ENCODE data around the gene SREBF1. TPM values are rescaled to one million over a fixed set of nuclear protein-coding genes. Genes with fewer than 3 reads are reported as not detected.

Gene SREBF1
- total RNA-seq, 1 donor from 2014 or later: 167 TPM

DNA sequence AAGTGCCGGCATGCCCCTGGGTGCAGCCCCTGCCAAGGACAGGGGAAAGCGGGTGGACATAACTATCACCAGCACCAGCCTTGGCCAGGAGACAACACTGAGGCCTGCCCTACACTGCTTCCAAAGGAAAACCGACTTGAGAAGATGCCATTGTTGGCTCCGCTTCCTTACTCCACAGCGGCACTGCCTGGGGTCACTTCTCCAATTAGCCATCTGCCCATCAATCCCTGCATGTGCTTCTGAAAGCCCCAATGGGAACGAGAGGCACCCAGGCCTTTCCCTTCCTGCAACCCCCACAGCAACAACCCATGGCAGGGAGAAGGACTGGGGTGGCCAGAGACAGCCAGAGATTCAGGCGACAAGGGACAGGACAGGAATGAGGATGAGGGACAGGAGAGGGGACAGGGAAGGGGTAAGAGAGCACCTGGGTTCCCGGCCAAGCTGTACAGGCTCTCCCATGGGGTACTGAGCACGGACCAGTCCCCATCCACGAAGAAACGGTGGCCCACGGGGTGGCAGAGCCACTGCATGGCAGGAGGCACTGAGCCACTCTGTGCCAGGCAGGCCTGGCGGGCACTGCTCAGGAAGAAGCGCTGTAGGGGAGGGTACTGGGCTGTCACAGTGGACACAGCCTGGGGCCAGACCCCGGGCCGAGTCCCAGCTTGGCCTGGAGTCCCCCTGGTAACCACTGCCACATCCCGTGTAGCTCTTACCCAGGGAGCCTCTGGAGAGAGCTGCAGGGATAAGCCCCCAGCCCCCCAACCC lies 21.2 kb downstream of the SREBF1 start:
- DNase-seq (ENCODE audit: low spot score): no peak
- peaks cover 44% of the 10 kb centered on the region for H3K36me3 Mint-ChIP-seq (ENCODE audit: low read depth)
- no peak overlapping the region for H3K4me3 Mint-ChIP-seq
- H3K9me3 Mint-ChIP-seq: no peaks in the 10 kb centered on the region
- intact Hi-C loops (cut with micrococcal nuclease): no loop called here
- peaks cover 26% of the 10 kb centered on the region for H3K4me1 Mint-ChIP-seq (ENCODE audit: low read depth)
- H3K27ac Mint-ChIP-seq: peak overlapping the region; percentile 16
- H3K27me3 Mint-ChIP-seq (ENCODE audit: insufficient read depth): no peaks in the 10 kb centered on the region

DNA sequence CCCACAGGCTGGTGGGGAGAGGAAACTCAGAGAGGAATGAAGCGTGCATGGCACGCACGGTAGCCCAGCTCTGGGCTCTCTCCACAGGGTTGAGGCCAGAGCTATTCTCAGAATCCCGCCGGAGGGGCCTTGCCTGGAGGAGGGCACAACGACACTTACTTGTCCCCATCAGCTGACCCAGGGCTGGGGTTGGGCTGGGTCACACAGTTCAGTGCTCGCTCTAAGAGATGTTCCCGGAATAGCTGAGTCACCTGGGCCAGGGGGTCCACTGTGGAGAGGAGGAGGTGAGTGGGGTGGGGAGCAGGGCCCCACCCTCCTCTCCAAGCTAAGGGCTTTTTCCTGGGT lies 21.8 kb downstream of the SREBF1 start:
- H3K27ac Mint-ChIP-seq: no peak overlapping the region
- H3K36me3 Mint-ChIP-seq (ENCODE audit: low read depth): peaks cover 44% of the 10 kb centered on the region

DNA sequence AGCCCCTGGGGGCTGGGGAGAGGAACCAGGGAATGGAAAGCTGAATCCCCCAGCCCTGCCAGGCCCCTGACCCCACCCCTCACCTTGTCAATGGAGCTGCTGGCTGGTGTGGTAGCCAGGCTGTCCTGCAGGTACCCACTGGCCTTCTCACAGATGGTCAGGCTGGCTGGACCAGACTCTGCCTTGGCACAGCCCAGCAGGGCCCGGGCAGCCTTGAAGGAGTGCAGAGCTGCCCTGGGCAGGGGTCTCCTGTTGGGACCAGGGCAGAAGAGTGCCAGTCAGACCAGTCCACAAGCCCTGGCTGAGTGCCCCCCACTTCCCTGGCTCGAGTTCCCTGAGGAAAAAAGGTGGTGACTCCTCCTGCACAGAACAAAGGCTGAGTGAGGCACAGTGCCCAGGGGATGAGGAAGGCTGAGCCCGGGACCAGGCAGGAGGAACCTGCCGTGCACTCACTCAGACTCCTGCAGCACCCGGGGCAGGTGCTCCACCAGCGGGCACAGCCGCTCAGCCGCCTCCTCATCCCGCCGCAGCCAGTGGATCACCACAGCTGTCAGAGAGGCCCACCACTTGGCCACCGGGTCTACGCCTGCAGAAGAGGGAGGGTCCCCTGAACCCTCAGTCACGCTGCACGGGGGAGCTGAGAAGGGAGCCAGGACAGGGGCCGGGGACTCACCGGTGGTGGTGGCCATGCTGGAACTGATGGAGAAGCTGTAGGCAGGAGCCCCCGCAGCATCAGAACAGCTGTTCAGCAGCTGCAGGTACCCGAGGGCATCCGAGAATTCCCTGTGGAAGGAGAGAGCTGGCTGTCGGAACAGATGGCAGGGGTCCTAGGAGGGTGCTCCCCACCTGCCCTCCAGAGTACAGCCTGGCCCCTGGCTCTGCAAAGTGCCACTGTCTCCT lies 22.4 kb downstream of the SREBF1 start:
- Mint-ChIP-seq H3K27me3 (ENCODE audit: insufficient read depth) (no peaks in the 10 kb centered on the region), H3K27ac (no peak overlapping the region), H3K9me3 (no peaks in the 10 kb centered on the region), H3K36me3 (ENCODE audit: low read depth) (peaks cover 38% of the 10 kb centered on the region), H3K4me1 (ENCODE audit: low read depth) (peaks cover 14% of the 10 kb centered on the region), H3K4me3 (no peak overlapping the region)
- DNase-seq (ENCODE audit: low spot score): no peak
- intact Hi-C loops (cut with micrococcal nuclease): loop anchor here (5.0 kb wide), 1 partner anchor 218 kb away; no protein-coding TSS in a partner anchor

More for the DNA sequence above, 21.8 kb downstream of the SREBF1 start:
- DNase-seq (ENCODE audit: low spot score): no peak
- Mint-ChIP-seq H3K9me3 (no peaks in the 10 kb centered on the region), H3K4me1 (ENCODE audit: low read depth) (peaks cover 20% of the 10 kb centered on the region), H3K27me3 (ENCODE audit: insufficient read depth) (no peaks in the 10 kb centered on the region), H3K4me3 (no peak overlapping the region)
- intact Hi-C loops (cut with micrococcal nuclease): no loop called here

DNA sequence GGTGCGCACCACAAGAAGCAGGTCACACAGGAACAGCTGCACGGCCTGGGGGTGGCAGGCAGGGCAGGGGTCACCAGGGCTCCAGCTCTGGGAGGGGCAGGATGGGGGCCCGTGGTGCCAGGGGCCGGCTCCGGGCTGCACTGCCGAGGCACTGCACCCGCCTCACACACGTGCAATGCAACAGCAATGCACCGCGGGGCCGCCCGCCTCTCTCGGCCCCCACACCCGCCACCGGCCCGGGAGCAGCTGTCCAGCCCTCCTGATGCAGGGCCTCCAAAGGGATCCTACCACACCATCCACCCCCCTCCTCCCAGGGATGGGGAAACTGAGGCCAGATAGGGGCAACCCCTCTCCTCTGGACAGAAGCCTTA lies 23.1 kb downstream of the SREBF1 start:
- no peak overlapping the region for H3K27ac Mint-ChIP-seq
- peaks cover 35% of the 10 kb centered on the region for H3K36me3 Mint-ChIP-seq (ENCODE audit: low read depth)
- no peaks in the 10 kb centered on the region for H3K9me3 Mint-ChIP-seq
- H3K4me1 Mint-ChIP-seq (ENCODE audit: low read depth): peaks cover 9% of the 10 kb centered on the region
- DNase-seq (ENCODE audit: low spot score): no peak
- intact Hi-C loops (cut with micrococcal nuclease): loop anchor here (5.0 kb wide), 1 partner anchor 219 kb away; no protein-coding TSS in a partner anchor
- no peaks in the 10 kb centered on the region for H3K27me3 Mint-ChIP-seq (ENCODE audit: insufficient read depth)
- H3K4me3 Mint-ChIP-seq: no peak overlapping the region

DNA sequence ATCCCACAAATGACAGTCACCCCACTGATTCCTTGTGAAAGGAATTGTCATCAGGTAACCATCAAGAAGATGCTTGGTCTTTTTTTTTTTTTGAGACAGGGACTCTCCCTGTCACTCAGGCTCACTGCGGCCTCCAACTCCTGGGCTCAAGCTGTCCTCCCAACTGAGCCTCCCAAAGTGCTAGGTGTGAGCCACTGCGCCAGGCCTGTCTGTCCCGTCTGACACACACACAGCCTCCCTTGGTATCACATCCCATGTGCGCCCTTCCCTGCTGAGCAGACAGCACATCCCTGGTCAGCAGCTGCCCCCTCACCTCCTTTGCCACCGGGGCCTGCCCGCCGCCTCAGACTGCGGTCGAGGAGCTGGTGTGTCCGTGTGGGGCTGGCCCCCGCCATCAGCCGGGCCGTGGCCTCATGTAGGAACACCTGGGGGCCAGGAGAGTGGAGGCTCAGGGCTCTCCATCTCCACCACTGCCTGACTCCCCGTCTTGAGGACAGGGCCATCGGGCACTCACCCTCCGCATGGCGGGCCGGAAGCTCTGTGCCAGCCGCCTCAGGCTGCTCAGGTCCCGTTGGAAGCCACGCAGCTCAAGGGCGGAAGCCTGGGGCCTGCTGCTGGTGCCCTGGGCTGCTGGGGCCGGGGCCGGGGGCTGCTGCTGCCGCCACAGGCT lies 23.6 kb downstream of the SREBF1 start:
- Mint-ChIP-seq H3K27me3 (ENCODE audit: insufficient read depth) (no peaks in the 10 kb centered on the region), H3K27ac (no peak overlapping the region), H3K36me3 (ENCODE audit: low read depth) (peaks cover 32% of the 10 kb centered on the region), H3K4me3 (no peak overlapping the region), H3K9me3 (no peaks in the 10 kb centered on the region), H3K4me1 (ENCODE audit: low read depth) (peaks cover 6% of the 10 kb centered on the region)
- intact Hi-C loops (cut with micrococcal nuclease): loop anchor here (5.0 kb wide), 1 partner anchor 219 kb away; no protein-coding TSS in a partner anchor
- DNase-seq (ENCODE audit: low spot score): no peak

DNA sequence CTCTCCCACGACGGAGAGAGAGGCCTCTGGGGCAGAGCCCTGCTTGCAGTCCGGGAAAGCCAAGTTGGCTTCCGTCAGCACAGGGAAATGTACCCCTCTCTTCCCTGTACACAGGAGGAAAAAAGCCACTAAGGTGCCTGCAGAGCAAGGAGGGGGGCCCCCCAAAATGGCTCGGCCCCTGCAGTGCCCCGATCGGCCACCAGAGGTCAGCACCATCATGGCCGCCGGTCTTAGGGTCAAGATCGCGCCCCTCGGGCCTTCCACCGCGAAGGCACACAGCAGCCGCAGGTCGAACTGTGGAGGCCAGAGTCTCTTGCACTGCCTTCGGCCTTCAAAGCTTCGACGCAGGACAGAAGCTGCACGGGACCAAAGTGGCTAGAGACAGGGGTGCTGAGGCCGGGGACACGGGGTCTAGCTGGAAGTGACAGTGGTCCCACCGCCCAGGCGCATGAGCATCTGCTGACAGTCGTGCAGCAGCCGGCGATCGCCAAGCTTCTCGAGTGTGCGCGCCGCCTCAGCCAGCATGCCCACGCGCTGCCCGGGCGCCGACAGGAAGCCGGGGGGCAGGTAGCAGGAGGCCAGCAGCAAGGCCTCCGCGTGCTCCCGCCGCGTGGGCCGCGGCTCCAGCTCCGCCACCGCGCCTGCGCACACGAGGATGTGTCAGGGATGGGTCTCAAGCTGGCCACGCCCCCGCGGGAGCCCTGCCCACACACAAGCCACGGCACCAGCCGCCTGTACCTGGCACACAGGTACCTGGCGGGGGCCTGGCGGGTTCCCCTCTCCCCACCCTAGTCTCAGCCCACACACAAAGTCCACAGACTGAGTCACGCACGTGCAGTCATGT lies 24.4 kb downstream of the SREBF1 start:
- Mint-ChIP-seq H3K27ac (no peak overlapping the region), H3K9me3 (no peaks in the 10 kb centered on the region), H3K27me3 (ENCODE audit: insufficient read depth) (no peaks in the 10 kb centered on the region), H3K4me3 (no peak overlapping the region), H3K4me1 (ENCODE audit: low read depth) (peaks cover 5% of the 10 kb centered on the region), H3K36me3 (ENCODE audit: low read depth) (peaks cover 29% of the 10 kb centered on the region)
- intact Hi-C loops (cut with micrococcal nuclease): loop anchor here (1.0 to 5.0 kb wide), 4 partner anchors 41 to 220 kb away; no protein-coding TSS in a partner anchor
- peak; percentile 40 for DNase-seq (ENCODE audit: low spot score)

DNA sequence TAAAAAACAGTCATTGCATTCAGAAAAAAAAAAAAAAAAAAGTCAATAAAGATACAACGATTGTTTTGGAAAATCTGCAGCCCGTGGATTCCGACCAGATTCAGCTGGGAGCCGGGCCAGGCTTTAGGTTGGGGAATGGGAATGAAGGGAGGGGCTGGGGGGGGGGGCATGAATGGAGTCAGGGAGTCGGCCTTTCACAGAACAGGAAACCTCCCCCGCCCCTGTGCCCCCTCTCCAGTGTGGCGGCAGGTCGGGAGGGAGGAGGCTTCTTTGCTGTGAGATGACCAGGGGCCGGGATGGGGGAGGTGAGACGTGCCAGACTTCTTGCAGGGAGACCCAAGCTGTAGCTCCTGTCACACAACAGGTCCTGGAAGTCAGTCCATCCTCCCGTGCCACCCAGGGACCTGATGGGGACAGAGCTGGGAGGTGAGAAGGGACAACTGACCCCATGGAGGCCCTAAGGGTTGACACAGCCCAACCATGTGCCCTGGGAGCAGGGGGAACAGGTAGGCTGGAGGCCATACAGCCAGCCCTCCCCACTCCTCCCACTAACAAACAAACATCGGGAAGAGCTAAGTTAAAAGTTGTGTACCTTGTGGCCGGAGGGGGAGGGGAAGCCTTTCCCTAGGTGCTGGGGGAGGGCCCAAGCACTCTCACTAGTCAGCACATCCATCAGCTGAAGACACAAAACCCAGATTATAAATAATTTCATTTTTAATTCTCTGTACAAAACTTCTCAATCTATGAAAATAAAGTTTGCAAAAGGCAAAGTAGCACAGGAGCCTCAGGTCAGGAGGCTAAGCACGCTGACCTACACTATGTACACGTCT lies 25.2 kb downstream of the SREBF1 start:
- Mint-ChIP-seq H3K9me3 (no peaks in the 10 kb centered on the region), H3K4me1 (ENCODE audit: low read depth) (peaks cover 5% of the 10 kb centered on the region), H3K36me3 (ENCODE audit: low read depth) (peaks cover 26% of the 10 kb centered on the region), H3K27ac (no peak overlapping the region), H3K27me3 (ENCODE audit: insufficient read depth) (no peaks in the 10 kb centered on the region), H3K4me3 (no peak overlapping the region)
- DNase-seq (ENCODE audit: low spot score): no peak
- intact Hi-C loops (cut with micrococcal nuclease): loop anchor here (1.0 to 5.0 kb wide), 4 partner anchors 42 to 221 kb away; no protein-coding TSS in a partner anchor

DNA sequence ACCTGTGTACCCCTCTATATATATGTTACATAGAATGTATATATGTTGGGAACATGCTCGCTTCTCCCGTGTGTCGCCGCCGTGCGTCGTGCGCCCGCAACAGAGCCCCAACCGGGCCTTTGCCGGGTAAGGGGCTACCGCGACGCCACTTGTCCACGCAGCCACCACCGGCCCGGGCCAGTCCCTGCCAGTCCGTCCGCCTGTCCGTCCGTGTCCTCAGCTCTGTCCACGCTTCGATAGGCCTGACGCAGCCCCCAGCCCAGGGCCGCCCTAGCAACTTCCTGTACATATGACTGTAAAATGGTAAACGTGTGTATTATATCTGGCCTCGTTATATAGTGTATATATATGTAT lies 25.9 kb downstream of the SREBF1 start:
- intact Hi-C loops (cut with micrococcal nuclease): loop anchor here (5.0 kb wide), 1 partner anchor 221 kb away; no protein-coding TSS in a partner anchor
- peaks cover 5% of the 10 kb centered on the region for H3K4me1 Mint-ChIP-seq (ENCODE audit: low read depth)
- H3K9me3 Mint-ChIP-seq: no peaks in the 10 kb centered on the region
- H3K27ac Mint-ChIP-seq: no peak overlapping the region
- H3K4me3 Mint-ChIP-seq: no peak overlapping the region
- DNase-seq (ENCODE audit: low spot score): no peak
- H3K27me3 Mint-ChIP-seq (ENCODE audit: insufficient read depth): no peaks in the 10 kb centered on the region
- H3K36me3 Mint-ChIP-seq (ENCODE audit: low read depth): peaks cover 25% of the 10 kb centered on the region

DNA sequence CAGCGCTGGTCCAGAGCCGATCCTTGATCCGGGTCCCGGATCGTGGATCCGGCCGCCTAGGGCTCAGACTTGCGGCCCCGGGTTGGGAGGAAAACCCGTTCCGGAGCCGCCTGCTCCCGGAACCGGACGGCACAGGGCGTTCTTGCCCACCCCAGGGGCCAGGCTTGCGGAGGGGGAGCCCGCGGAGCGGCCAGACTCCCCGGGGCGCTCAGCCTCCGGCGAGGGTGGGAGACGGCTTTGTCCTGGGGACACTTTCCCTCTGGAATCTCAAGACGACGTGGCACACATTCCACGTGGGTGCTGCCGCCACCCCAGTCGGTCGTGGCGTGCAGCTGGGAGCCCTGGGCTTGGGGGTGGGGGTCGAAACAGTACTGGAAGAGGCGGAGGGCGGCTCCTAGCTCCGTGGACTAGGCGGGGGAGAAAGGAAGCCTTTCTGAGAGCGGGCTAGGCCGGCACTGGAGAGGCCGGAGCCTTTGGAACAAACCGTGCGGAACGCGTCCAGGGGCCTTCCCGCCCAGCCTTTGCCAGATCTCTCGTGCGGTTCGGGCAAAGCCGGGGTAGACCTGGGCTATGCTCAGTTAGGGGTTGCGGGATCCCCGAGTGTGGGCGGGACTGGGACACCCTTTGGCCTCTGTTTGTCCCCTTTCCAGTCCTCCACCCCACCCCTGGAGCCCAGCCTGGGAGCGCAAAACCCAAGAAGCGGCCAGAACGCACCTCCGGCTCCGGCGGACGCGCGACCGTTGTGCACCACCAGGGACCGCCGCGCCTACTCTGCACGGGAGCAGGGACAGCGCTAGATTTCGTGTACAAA lies 26.5 kb downstream of the SREBF1 start:
- peaks cover 25% of the 10 kb centered on the region for H3K36me3 Mint-ChIP-seq (ENCODE audit: low read depth)
- DNase-seq (ENCODE audit: low spot score): no peak
- H3K4me1 Mint-ChIP-seq (ENCODE audit: low read depth): peaks cover 5% of the 10 kb centered on the region
- H3K4me3 Mint-ChIP-seq: no peak overlapping the region
- H3K9me3 Mint-ChIP-seq: no peaks in the 10 kb centered on the region
- intact Hi-C loops (cut with micrococcal nuclease): loop anchor here (5.0 kb wide), 1 partner anchor 222 kb away; no protein-coding TSS in a partner anchor
- H3K27ac Mint-ChIP-seq: no peak overlapping the region
- H3K27me3 Mint-ChIP-seq (ENCODE audit: insufficient read depth): no peaks in the 10 kb centered on the region

DNA sequence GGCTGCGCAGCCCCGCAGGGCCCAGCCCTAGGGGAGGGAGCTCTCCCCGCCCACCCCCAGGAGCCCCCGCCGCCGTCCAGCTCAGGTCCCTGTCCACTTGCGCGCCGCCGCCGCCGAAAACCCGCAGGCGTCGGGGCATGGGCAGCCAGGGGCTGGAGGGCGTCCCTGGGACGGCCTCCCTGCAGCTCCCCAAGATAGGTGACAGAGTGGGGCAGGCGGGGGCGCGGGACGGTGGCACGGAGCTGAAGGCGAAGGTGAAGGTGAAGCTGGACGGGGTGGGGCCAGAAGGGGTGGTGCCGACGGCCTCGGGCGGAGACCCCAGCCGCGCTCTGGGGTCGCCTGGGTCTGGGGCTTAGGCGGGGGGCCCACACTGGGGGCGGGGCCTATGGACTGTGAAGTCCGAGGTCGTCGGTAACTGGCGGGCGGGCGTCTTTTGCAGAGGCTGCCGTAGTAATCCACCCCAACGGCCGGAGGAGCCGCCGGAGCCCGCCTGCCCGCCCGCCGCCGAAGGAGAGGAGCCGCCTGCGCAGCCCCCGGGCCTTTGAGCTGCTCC lies 27.2 kb downstream of the SREBF1 start:
- peaks cover 5% of the 10 kb centered on the region for H3K4me1 Mint-ChIP-seq (ENCODE audit: low read depth)

More for the DNA sequence above, 27.2 kb downstream of the SREBF1 start:
- no peak for DNase-seq (ENCODE audit: low spot score)
- intact Hi-C loops (cut with micrococcal nuclease): loop anchor here (5.0 kb wide), 1 partner anchor 223 kb away; no protein-coding TSS in a partner anchor
- Mint-ChIP-seq H3K9me3 (no peaks in the 10 kb centered on the region), H3K27me3 (ENCODE audit: insufficient read depth) (no peaks in the 10 kb centered on the region), H3K4me3 (no peak overlapping the region), H3K27ac (no peak overlapping the region), H3K36me3 (ENCODE audit: low read depth) (peaks cover 21% of the 10 kb centered on the region)

Measured in activated T-helper 1 cell treated with anti-CD3 and anti-CD28 coated beads, Interleukin-12 subunit alpha, Interleukin-12 subunit beta, Interleukin-2, Interleukin-4 antibody, amounts not matched to agents 30 ng/mL and 10 ng/mL and 1 ng/mL, durations not matched to agents 14 hours and 24 hours and 36 hours (primary cell).